Esophagus squamous epithelium (tissue), 4 donors: ENCODE results near the gene CSHL1.

Experiments
- CTCF ChIP-seq, 6 experiments: fragments of 450-650 bp in 4 of 6; fragments of 200-600 bp in 2 of 6; sonication (generic) in 2 of 6; IDR thresholded peaks; one replicate each; pipeline ENCODE4 v1.5.1; 2016 to 2019; ENCODE audit warnings: antibody characterized with exemption in 6 of 6, mild to moderate bottlenecking in 4 of 6, moderate library complexity in 4 of 6
- POLR2A ChIP-seq, 4 donors: fragments of 450-650 bp; IDR thresholded peaks; one replicate each; pipeline ENCODE4 v1.6.1; 2017; ENCODE audit warnings: antibody characterized with exemption in 4 of 4, mild to moderate bottlenecking in 4 of 4, moderate library complexity in 3 of 4

DNA sequence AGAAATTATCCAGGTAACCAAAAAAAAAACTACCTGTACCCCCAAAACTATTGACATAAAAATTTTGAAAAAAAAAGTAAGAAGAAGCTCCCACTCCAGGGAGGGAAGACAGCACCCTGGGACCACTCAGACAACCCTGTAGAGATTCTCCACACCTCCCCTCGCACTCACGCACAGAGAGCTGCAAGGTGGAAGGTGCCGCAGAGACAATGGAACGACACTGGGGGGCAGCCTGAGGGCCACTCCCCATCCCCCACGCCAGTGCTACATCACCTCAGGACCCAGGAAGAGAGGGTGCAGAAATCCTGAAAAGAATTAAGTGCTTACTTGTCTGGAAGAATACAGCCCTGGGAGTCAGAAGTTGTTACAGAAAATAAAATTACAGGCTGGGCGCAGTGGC is 26.3 kb upstream of the CSHL1 start:
- TF ChIP-seq CTCF (IDR thresholded peaks at IDR 0.05) (no peak), POLR2A (IDR thresholded peaks at IDR 0.05) (no peak)
